HG03520 (cell line): ENCODE data around the gene SHISA6.

ENCODE experiments used
- ATAC-seq: cut with Tn5 transposase; IDR thresholded peaks from one replicate; pipeline ENCODE4 v1.9.1; 2021; ENCODE audit warnings: mild to moderate bottlenecking, moderate library complexity; ENCODE audit not compliant: unreplicated experiment

SHISA6 gene

GRCh38 chr17:11240841-11241610, at the start of gene SHISA6:
SHISA6 (plus strand) TSS chr17:11241213.
- ATAC-seq, result no peak

- no peak for ATAC-seq
These were observed 45.2 kb upstream of the SHISA6 start for GRCh38 chr17:11195801-11196200.

- ATAC-seq, result no peak
These were observed 36.0 kb upstream of the SHISA6 start for GRCh38 chr17:11204991-11205390.

GRCh38 chr17:11205659-11206058, 35.4 kb upstream of the SHISA6 start:
- no peak for ATAC-seq

GRCh38 chr17:11209906-11210305, 31.1 kb upstream of the SHISA6 start:
- no peak for ATAC-seq

GRCh38 chr17:11212792-11213191, 28.2 kb upstream of the SHISA6 start:
- ATAC-seq, result no peak

GRCh38 chr17:11216976-11217375, 24.0 kb upstream of the SHISA6 start:
- ATAC-seq, result no peak

- no peak for ATAC-seq
These were observed 19.8 kb upstream of the SHISA6 start for GRCh38 chr17:11221196-11221595.

- no peak for ATAC-seq
These were observed 19.3 kb upstream of the SHISA6 start for GRCh38 chr17:11221721-11222120.

GRCh38 chr17:11238705-11239104, 2.3 kb upstream of the SHISA6 start:
- ATAC-seq, result no peak

GRCh38 chr17:11239379-11239970, 1.5 kb upstream of the SHISA6 start:
- no peak for ATAC-seq

- ATAC-seq, result no peak
These were observed 772 bp upstream of the SHISA6 start for GRCh38 chr17:11240041-11240840.

GRCh38 chr17:11241611-11242226, 706 bp downstream of the SHISA6 start:
- no peak for ATAC-seq

- no peak for ATAC-seq
These were observed 1.4 kb downstream of the SHISA6 start for GRCh38 chr17:11242411-11242810.

- no peak for ATAC-seq
These were observed 3.8 kb downstream of the SHISA6 start for GRCh38 chr17:11244776-11245175.

GRCh38 chr17:11245187-11245586, 4.2 kb downstream of the SHISA6 start:
- ATAC-seq, result no peak

- no peak for ATAC-seq
These were observed 4.8 kb downstream of the SHISA6 start for GRCh38 chr17:11245791-11246190.

GRCh38 chr17:11250161-11250560, 9.1 kb downstream of the SHISA6 start:
- no peak for ATAC-seq

GRCh38 chr17:11251561-11252107, 10.6 kb downstream of the SHISA6 start:
- ATAC-seq, result no peak

GRCh38 chr17:11252146-11252545, 11.1 kb downstream of the SHISA6 start:
- ATAC-seq, result no peak

- no peak for ATAC-seq
These were observed 15.9 kb downstream of the SHISA6 start for GRCh38 chr17:11256877-11257276.
